DLD1 (cell line): ENCODE measurements around the gene ARID3A.

Experiments
- in situ Hi-C: cut with HindIII; loops from 2 replicates; pipeline ENCODE4 v1.10.0; 2017; ENCODE audit warnings: low sequenced_read_pairs

The ARID3A gene

GRCh38 chr19:1000591-1001537, 75.0 kb downstream of the ARID3A start:
- in situ Hi-C loops, result no loop called here

DNA sequence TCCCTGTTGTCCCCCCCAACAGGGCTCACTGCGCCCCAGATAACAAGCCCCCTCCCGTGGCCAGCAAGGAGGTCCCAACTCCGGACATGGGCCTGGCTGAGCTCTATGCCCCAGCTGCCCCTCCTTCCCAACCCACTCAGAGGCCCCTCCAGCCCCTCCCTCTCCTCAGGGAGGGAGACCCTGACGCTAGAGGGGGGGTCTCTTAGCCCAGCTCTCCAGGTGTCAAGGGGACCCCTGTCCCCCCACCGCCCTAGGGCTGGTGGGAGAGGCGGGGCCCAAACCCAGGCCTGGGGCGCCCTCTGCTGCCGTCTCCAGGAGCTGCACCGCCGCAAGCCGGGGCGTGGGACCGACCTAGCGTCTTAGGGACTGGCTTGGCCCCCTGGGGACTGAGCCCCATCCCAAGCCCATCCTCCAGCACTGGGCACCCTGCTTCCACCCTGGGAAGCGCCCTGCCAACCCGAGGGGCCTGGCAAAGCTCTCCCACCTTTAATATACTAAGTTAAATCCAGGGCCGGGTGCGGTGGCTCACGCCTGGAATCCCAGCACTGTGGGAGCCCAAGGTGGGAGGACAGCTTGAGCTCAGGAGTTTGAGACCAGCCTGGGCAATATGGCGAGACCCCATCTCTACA, 75.8 kb downstream of the ARID3A start:
- in situ Hi-C loops, result no loop called here

DNA sequence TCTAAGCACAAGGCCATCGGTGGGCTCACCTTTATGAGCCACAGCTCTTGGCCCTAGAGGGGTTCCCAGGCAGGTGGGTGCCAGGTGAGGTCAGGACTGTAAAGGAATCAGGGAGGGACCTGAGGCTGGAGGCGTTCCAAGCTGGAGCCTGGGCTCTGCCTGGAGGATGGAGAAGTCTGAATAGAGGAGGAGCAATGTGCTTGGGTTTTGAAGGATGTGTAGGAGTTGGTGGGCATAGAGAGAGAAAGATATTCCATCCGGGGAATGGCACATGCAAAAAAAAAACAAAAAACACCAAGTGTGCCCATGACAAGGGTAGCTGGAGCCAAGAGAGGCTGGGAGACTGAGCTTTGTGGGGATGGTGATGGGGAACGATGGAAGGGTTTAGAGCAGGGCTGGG, 76.8 kb downstream of the ARID3A start:
- in situ Hi-C loops, result no loop called here

- in situ Hi-C loops, result no loop called here
Observed at GRCh38 chr19:1003283-1003682, 77.4 kb downstream of the ARID3A start.

DNA sequence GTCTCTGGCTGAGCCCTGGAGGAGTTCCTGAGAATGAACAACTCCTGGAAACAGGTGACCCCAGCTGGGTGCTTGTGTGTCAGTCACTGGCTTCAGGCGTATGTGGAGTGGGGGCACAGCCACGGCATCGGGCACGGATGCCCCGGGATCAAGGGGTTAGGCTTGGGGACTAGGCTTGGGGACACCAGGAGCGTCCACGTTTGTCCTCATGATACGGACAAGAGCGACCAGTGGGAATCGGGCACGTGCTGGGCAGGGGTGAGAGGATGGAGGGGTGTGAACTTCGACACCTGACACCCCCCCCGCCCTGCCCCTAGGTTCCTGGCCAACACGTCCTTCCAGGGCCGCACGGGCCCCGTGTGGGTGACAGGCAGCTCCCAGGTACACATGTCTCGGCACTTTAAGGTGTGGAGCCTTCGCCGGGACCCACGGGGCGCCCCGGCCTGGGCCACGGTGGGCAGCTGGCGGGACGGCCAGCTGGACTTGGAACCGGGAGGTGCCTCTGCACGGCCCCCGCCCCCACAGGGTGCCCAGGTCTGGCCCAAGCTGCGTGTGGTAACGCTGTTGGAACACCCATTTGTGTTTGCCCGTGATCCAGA, 78.5 kb downstream of the ARID3A start:
- in situ Hi-C loops, result no loop called here

- in situ Hi-C loops, result no loop called here
Observed at GRCh38 chr19:1004803-1005664, 79.2 kb downstream of the ARID3A start.

- in situ Hi-C loops, result no loop called here
Observed at GRCh38 chr19:1006711-1007398, 81.0 kb downstream of the ARID3A start.

- in situ Hi-C loops, result no loop called here
Observed at GRCh38 chr19:1007399-1008251, 81.8 kb downstream of the ARID3A start.

DNA sequence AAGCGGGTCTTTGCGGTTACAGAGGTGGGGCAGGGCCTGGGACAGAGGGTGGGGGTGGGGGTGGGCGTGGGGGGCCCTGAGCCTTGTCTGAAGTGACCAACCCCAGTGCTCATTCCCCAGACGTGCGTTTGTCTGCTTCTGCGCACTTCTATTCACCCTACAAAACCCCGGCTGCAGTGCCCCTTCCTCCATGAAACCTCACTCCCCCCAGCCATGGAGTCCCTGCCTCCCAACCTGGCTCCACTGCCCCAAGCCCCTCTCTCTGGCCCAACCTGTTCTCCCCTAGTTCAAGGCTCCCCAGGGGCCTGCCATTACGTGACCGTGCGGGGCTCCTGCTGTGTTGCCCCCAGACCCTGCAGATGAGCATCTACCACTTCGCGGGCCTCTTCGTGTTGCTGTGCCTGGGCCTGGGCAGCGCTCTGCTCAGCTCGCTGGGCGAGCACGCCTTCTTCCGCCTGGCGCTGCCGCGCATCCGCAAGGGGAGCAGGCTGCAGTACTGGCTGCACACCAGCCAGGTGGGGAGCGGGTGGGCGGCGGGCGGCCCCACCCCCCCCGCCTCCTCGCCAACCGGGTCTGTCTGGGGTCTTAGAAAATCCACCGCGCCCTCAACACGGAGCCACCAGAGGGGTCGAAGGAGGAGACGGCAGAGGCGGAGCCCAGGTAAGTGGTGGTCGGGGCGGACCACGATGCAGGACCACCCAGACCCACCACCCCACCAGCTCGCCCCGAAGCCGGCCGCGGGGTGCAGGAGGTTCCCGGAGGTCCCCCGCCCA, 82.6 kb downstream of the ARID3A start:
- in situ Hi-C loops, result no loop called here

- in situ Hi-C loops, result no loop called here
Observed at GRCh38 chr19:1009041-1009980, 83.5 kb downstream of the ARID3A start.

DNA sequence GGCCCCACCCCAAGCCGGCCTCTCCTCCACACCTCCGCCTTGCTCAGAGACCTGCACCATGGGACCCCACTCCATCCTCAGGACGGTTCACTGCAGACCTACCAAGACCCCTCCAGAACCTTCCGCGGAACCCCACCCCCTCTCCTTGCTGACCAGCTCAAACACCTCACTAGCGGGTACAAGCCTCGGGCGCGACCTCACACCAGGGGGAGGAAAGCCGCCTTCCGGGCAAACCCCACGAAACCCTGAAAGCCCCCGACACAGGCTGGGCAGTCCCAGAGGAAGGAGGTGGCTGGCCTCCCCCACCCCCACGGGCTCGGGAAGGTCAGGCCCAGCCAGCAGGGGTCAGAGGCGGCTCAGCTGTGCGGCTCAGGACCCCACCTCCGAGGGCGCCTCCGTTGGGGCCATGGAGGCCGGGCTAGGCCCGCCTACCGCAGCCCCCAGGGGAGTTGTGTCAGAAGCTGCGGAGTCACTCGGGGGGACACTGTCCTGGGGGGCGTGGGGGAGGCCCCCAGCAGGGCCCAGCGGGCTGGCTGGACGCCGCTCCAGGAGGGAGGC, 84.2 kb downstream of the ARID3A start:
- in situ Hi-C loops, result no loop called here

DNA sequence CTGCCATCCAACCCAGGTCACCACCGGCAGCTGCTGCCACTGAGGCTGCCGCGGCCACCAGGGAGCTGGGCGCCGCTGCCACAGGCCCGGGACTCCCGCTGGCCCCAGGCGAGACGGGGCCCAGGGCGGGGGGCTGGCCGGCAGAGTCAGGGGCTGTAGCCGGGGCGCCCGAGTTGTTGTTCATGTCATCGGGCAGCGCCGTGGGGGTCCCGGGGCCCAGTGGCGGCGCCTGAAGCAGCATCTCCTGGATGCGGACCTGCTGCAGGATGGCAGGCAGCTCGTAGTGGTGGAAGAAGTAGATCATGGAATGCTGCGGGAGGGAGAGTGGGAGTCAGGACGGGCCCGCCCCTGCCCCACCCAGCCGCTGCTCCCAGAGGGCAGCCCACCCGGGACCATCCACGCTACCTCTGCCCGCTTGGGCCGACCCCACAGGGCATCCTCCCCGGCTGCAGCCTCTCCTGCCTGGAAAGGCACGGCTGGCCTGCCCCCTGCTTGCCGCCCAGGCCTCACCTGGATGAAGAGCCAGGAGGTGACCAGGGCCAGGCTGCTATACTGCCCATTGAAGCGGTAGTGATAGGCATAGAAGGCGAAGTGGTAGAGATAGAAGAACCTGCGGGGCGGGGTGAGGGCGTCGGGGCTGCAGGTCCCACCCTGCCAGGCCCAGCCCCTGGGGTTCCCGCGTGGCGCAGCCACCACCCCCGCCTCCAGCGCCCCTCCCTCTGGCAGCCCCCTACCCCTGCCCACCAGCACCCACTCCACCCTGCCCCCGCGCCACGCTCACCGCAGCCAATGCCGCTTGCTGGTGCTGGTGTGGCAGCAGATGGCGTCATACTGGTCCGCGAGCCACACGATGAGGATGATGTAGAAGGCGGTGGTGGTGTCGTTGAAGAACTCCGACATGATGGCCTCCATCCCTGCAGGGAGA, 85.0 kb downstream of the ARID3A start:
- in situ Hi-C loops, result no loop called here

DNA sequence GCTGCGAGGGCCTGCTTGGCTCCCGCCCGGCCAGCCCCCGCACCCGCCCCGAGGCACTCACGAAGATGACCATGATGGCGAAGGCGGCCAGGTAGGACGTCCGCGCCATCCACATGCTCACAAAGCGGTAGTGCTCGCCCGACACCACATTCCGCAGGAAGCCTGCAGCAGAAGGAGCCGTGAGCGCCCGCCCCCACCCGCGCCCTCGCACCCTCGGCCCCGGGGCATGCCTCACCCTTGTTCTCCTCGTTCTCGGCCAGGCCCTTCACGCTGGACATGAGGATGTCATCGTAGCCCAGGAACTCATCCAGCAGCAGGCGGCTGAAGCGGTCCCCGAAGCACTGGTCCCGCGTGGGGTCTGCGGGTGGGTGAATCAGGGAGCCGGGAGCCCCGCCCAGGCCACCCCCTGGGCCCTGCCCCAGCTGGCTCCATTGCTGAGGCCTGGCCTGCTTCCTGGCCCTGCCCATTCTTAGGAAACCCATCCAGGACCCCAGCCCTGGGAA, 86.0 kb downstream of the ARID3A start:
- in situ Hi-C loops, result no loop called here

DNA sequence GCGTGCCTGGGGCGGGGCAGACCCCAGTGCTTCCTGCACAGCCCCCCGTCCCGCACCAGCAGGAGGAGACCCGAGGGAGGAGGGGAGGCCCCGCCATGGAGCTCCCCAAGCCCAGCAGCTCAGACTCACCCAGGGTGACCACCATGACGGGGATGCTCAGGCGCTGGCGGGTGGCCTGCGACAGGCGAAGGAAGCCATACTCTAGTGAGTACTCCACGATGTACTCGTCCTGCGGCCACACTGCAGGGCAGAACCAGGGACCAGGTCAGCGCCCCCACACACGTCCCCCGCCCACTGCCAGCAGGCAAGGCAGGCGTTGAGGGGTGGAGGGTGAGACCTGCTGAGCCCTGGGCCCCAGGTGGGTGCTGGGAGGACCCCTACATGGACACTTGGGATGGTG, 86.5 kb downstream of the ARID3A start:
- in situ Hi-C loops, result no loop called here

GRCh38 chr19:1013218-1013617, 87.4 kb downstream of the ARID3A start:
- in situ Hi-C loops, result no loop called here
